H9 (cell line): ENCODE measurements around the gene TMEM59L. TPM values are rescaled to one million over a fixed set of nuclear protein-coding genes. Genes with fewer than 3 reads are reported as not detected.

ENCODE experiments used
- DNase-seq: peaks from one replicate; pipeline ENCODE4 v3.0.0-alpha.2; 2017
- H2AFZ ChIP-seq: one replicate; pipeline ENCODE4 v1.6.1; 2013; ENCODE audit warnings: mild to moderate bottlenecking, low read length, control low read depth, moderate library complexity
- H2AK5ac ChIP-seq: 2 replicates; pipeline ENCODE4 v1.6.1; 2013; ENCODE audit warnings: low read length, control low read depth, mixed read lengths; ENCODE audit not compliant: insufficient read length
- H2BK120ac ChIP-seq: one replicate; pipeline ENCODE4 v1.6.1; 2013; ENCODE audit warnings: low read depth, mild to moderate bottlenecking, low read length, control low read depth, inconsistent platforms; ENCODE audit not compliant: poor library complexity, severe bottlenecking
- H2BK12ac ChIP-seq: 2 replicates; pipeline ENCODE4 v1.6.1; 2013; ENCODE audit warnings: low read length, control low read depth, mixed read lengths, low read depth; ENCODE audit not compliant: insufficient read length
- H2BK15ac ChIP-seq: 2 replicates; pipeline ENCODE4 v1.6.1; 2013; ENCODE audit warnings: low read depth, low read length, control low read depth
- H2BK20ac ChIP-seq: one replicate; pipeline ENCODE4 v1.6.1; 2013; ENCODE audit warnings: low read depth, mild to moderate bottlenecking, low read length, control low read depth, inconsistent platforms; ENCODE audit not compliant: poor library complexity, severe bottlenecking
- H2BK5ac ChIP-seq: 2 replicates; pipeline ENCODE4 v1.6.1; 2013; ENCODE audit warnings: low read length, control low read depth, mixed read lengths; ENCODE audit not compliant: insufficient read length
- H3K14ac ChIP-seq: 2 replicates; pipeline ENCODE4 v1.6.1; 2013; ENCODE audit warnings: low read length, control low read depth; ENCODE audit not compliant: insufficient read depth
- H3K18ac ChIP-seq: 2 replicates; pipeline ENCODE4 v1.6.1; 2013; ENCODE audit warnings: low read depth, mild to moderate bottlenecking, mixed read lengths, low read length, control low read depth; ENCODE audit not compliant: insufficient read length
- H3K23ac ChIP-seq: 2 replicates; pipeline ENCODE4 v1.6.1; 2013; ENCODE audit warnings: low read length, control low read depth, mixed read lengths, low read depth; ENCODE audit not compliant: insufficient read length
- H3K23me2 ChIP-seq: 2 replicates; pipeline ENCODE4 v1.6.1; 2013; ENCODE audit warnings: low read depth, mild to moderate bottlenecking, mixed read lengths, low read length, control low read depth; ENCODE audit not compliant: insufficient read length, poor library complexity, severe bottlenecking
- H3K27ac ChIP-seq: 2 replicates; pipeline ENCODE4 v1.5.1; 2013; ENCODE audit warnings: low read length, control low read depth, mixed read lengths, low read depth; ENCODE audit not compliant: insufficient read length
- H3K27me3 ChIP-seq: 2 replicates; pipeline ENCODE4 v1.6.1; 2013; ENCODE audit warnings: low read length, control low read depth, inconsistent platforms; ENCODE audit not compliant: insufficient read depth
- H3K4ac ChIP-seq: 2 replicates; pipeline ENCODE4 v1.6.1; 2013; ENCODE audit warnings: low read depth, mild to moderate bottlenecking, control low read depth, inconsistent platforms, low read length, moderate library complexity
- H3K4me1 ChIP-seq: 2 replicates; pipeline ENCODE4 v1.6.1; 2013; ENCODE audit warnings: low read length, control low read depth, inconsistent platforms; ENCODE audit not compliant: insufficient read depth
- H3K4me2 ChIP-seq: 2 replicates; pipeline ENCODE4 v1.6.1; 2013; ENCODE audit warnings: low read length, control low read depth, mixed read lengths; ENCODE audit not compliant: insufficient read length, insufficient read depth
- H3K56ac ChIP-seq: 2 replicates; pipeline ENCODE4 v1.6.1; 2013; ENCODE audit warnings: low read depth, mild to moderate bottlenecking, mixed read lengths, low read length, control low read depth; ENCODE audit not compliant: insufficient read length
- H3K79me1 ChIP-seq: 2 replicates; pipeline ENCODE4 v1.6.1; 2013; ENCODE audit warnings: low read depth, mild to moderate bottlenecking, moderate library complexity, low read length, control low read depth, inconsistent platforms; ENCODE audit not compliant: insufficient read depth, poor library complexity, severe bottlenecking
- H3K79me2 ChIP-seq: 2 replicates; pipeline ENCODE4 v1.6.1; 2013; ENCODE audit warnings: low read length, control low read depth, inconsistent platforms; ENCODE audit not compliant: insufficient read depth
- H3K9ac ChIP-seq: 2 replicates; pipeline ENCODE4 v1.6.1; 2013; ENCODE audit warnings: low read length, control low read depth, mixed read lengths; ENCODE audit not compliant: insufficient read length; ENCODE audit errors: extremely low read depth
- H3K9me3 ChIP-seq: one replicate; pipeline ENCODE4 v1.6.1; 2013; ENCODE audit warnings: low read depth, low read length, inconsistent platforms; ENCODE audit not compliant: control insufficient read depth
- H3T11ph ChIP-seq: one replicate; pipeline ENCODE4 v1.6.1; 2013; ENCODE audit warnings: mild to moderate bottlenecking, low read length, control low read depth, inconsistent platforms
- H4K20me1 ChIP-seq: one replicate; pipeline ENCODE4 v1.6.1; 2013; ENCODE audit not compliant: control insufficient read depth, insufficient read length, insufficient read depth
- H4K5ac ChIP-seq: 2 replicates; pipeline ENCODE4 v1.6.1; 2013; ENCODE audit warnings: low read depth, mild to moderate bottlenecking, mixed read lengths, low read length, control low read depth; ENCODE audit not compliant: insufficient read length
- H4K8ac ChIP-seq: replicated peaks from 2 replicates; pipeline ENCODE4 v1.6.1; 2013; ENCODE audit warnings: low read length, control low read depth, mixed read lengths, low read depth; ENCODE audit not compliant: insufficient read length
- H4K91ac ChIP-seq: 2 replicates; pipeline ENCODE4 v1.6.1; 2013; ENCODE audit warnings: low read depth, mild to moderate bottlenecking, moderate library complexity, mixed read lengths, low read length, control low read depth; ENCODE audit not compliant: insufficient read length
- H3K27ac Mint-ChIP-seq, 3 experiments: 2 replicates in 2 of 3; 3 replicates in 1 of 3; pipeline ENCODE4 v1.8.0; 2020 to 2021; ENCODE audit warnings: mixed read lengths in 3 of 3, mild to moderate bottlenecking in 1 of 3, moderate library complexity in 1 of 3
- H3K27me3 Mint-ChIP-seq: 2 replicates; pipeline ENCODE4 v1.8.0; 2021; ENCODE audit warnings: low read depth, mild to moderate bottlenecking, moderate library complexity, mixed read lengths
- H3K36me3 Mint-ChIP-seq, 3 experiments: 2 replicates in 2 of 3; 3 replicates in 1 of 3; pipeline ENCODE4 v1.8.0; 2020 to 2021; ENCODE audit warnings: low read depth in 3 of 3, mixed read lengths in 3 of 3; ENCODE audit not compliant: insufficient read depth in 1 of 3
- H3K4me1 Mint-ChIP-seq, 2 experiments: 2 replicates each; pipeline ENCODE4 v1.8.0; 2020; ENCODE audit warnings: mixed read lengths in 2 of 2
- H3K4me3 Mint-ChIP-seq, 2 experiments: 2 replicates in 1 of 2; 3 replicates in 1 of 2; pipeline ENCODE4 v1.8.0; 2020 to 2021; ENCODE audit warnings: mild to moderate bottlenecking in 2 of 2, mixed read lengths in 2 of 2, moderate library complexity in 1 of 2
- H3K9me3 Mint-ChIP-seq, 2 experiments: 2 replicates in 1 of 2; 3 replicates in 1 of 2; pipeline ENCODE4 v1.8.0; 2020; ENCODE audit warnings: mild to moderate bottlenecking in 2 of 2, mixed read lengths in 2 of 2, moderate library complexity in 1 of 2
- WGBS: extraction: QIAGEN DNeasy Blood & Tissue Kit; methylation state at CpG from one replicate; pipeline ENCODE4 v1.1.7; 2013; ENCODE audit warnings: missing lambda C conversion rate, low lambda C conversion rate, mixed read lengths; ENCODE audit not compliant: insufficient read length; ENCODE audit errors: extremely low coverage; 5-methylcytosine and 5-hydroxymethylcytosine counted together
- total RNA-seq: library from RNA; stranded (reverse); gene quantifications from 2 replicates; pipeline ENCODE4 v1.2.1, GENCODE V29; 2021
- TF ChIP-seq, protein P1 (sequence below): fragments of 200-600 bp; sonication (generic); conservative IDR thresholded peaks from 3 replicates; pipeline ENCODE4 v1.8.0; 2021; ENCODE audit warnings: antibody characterized with exemption, mild to moderate bottlenecking

The TMEM59L gene
- total RNA-seq, 1 experiment from 2014 or later = 12.0 TPM

DNA sequence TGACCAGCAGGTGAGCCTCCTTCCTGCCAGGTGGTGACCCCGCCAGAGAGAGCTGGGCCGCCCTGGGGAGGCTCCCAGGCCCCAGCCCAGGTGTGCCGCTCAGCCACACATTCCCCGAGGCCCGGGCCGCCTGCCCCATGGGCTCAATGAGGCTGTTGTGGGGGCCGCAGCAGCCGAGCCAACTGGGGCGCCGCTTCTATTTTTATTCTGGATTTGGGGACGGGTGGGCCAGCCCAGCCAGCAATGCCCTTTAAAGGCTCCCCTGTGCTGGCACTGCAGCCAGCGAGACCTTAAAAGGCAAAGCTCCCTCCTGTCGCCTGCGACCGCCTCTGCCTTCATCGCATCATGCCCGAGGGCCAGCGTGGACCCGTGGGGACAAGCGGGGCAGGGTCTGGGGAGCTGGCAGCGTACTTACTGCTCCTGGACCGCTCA lies 53.1 kb downstream of the TMEM59L start:
- H4K5ac ChIP-seq = no peak overlapping the region
- H3K9me3 ChIP-seq = no peaks in the 10 kb centered on the region
- H3K79me2 ChIP-seq = no peaks in the 10 kb centered on the region
- WGBS = no CpG with 5 or more reads among the region's 22 CpGs
- H3K18ac ChIP-seq = no peak overlapping the region
- H2BK120ac ChIP-seq = no peak overlapping the region
- Mint-ChIP-seq H3K36me3 (peaks cover 0 to 23% (median 14%) of the 10 kb centered on the region in 3 experiments; a peak in 5 of 7 replicates), H3K9me3 (no peaks in the 10 kb centered on the region), H3K4me1 (peaks cover 3 to 5% of the 10 kb centered on the region in 2 experiments), H3K4me3 (no peak overlapping the region), H3K27ac (no peak overlapping the region), H3K27me3 (no peaks in the 10 kb centered on the region)
- H4K8ac ChIP-seq = no peak overlapping the region
- no peaks in the 10 kb centered on the region for H3K23me2 ChIP-seq
- no peaks in the 10 kb centered on the region for H4K20me1 ChIP-seq
- H4K91ac ChIP-seq = no peak overlapping the region
- H3K4ac ChIP-seq = no peak overlapping the region
- TF ChIP-seq, protein P1, sequence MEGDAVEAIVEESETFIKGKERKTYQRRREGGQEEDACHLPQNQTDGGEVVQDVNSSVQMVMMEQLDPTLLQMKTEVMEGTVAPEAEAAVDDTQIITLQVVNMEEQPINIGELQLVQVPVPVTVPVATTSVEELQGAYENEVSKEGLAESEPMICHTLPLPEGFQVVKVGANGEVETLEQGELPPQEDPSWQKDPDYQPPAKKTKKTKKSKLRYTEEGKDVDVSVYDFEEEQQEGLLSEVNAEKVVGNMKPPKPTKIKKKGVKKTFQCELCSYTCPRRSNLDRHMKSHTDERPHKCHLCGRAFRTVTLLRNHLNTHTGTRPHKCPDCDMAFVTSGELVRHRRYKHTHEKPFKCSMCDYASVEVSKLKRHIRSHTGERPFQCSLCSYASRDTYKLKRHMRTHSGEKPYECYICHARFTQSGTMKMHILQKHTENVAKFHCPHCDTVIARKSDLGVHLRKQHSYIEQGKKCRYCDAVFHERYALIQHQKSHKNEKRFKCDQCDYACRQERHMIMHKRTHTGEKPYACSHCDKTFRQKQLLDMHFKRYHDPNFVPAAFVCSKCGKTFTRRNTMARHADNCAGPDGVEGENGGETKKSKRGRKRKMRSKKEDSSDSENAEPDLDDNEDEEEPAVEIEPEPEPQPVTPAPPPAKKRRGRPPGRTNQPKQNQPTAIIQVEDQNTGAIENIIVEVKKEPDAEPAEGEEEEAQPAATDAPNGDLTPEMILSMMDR = no peak
- no peaks in the 10 kb centered on the region for H3K4me1 ChIP-seq
- H2AFZ ChIP-seq = no peak overlapping the region
- no peak overlapping the region for H3K56ac ChIP-seq
- no peak overlapping the region for H3K4me2 ChIP-seq
- no peak overlapping the region for H2BK12ac ChIP-seq
- no peak overlapping the region for H3K9ac ChIP-seq
- DNase-seq = no peak
- H3K27me3 ChIP-seq = no peaks in the 10 kb centered on the region
- H3K79me1 ChIP-seq = no peaks in the 10 kb centered on the region
- H2BK5ac ChIP-seq = no peak overlapping the region
- no peak overlapping the region for H3K14ac ChIP-seq
- H2BK15ac ChIP-seq = no peak overlapping the region
- no peak overlapping the region for H3K27ac ChIP-seq
- no peak overlapping the region for H2AK5ac ChIP-seq
- H3K23ac ChIP-seq = no peak overlapping the region
- H3T11ph ChIP-seq = no peak overlapping the region
- H2BK20ac ChIP-seq = no peak overlapping the region
